Bronchial epithelial cell (primary cell): ENCODE measurements around the gene CNTRL. TPM values are rescaled to one million over a fixed set of nuclear protein-coding genes. Genes with fewer than 3 reads are reported as not detected.

Experiments
- DNase-seq: peaks from one replicate; pipeline ENCODE4 v3.0.0-alpha.2; 2010; ENCODE audit warnings: low read depth
- FAIRE-seq: peaks from 2 replicates; lab custom pipeline; 2011; peaks lifted over from hg19 to GRCh38; lab: Jason Lieb, UNC
- H3K27me3 ChIP-seq: 2 replicates; pipeline ENCODE4 v1.5.1; 2011; ENCODE audit warnings: low read length; ENCODE audit not compliant: control insufficient read depth, insufficient read depth
- H3K36me3 ChIP-seq: 2 replicates; pipeline ENCODE4 v1.5.1; 2011; ENCODE audit warnings: low read length; ENCODE audit not compliant: control insufficient read depth, insufficient read depth
- H3K4me3 ChIP-seq: 2 replicates; pipeline ENCODE4 v1.5.1; 2011; ENCODE audit warnings: mild to moderate bottlenecking, low read depth, low read length, control low read depth
- CTCF ChIP-seq: IDR thresholded peaks from 2 replicates; pipeline ENCODE4 v1.5.1; 2011; ENCODE audit warnings: mild to moderate bottlenecking, moderate library complexity, low read length, control low read depth, inconsistent platforms; ENCODE audit not compliant: insufficient read depth, severe bottlenecking
- total RNA-seq: library from RNA; depleted of rRNA; stranded (reverse); fragments of >200 nt; gene quantifications from 2 replicates; pipeline ENCODE4 v1.2.1, GENCODE V29; 2014

Gene CNTRL
- total RNA-seq, 1 donor from 2014 or later = 5.0 TPM

GRCh38 chr9:121185178-121185745 lies 110.5 kb downstream of the CNTRL start:
- Histone ChIP-seq H3K4me3 (no peak overlapping the region), H3K36me3 (peaks cover 7% of the 10 kb centered on the region), H3K27me3 (no peaks in the 10 kb centered on the region)
- no peak for TF ChIP-seq CTCF
- DNase-seq (no peak), FAIRE-seq (no peak)

GRCh38 chr9:121185774-121186403 lies 111.1 kb downstream of the CNTRL start:
- DNase-seq = no peak
- Histone ChIP-seq H3K27me3 (no peaks in the 10 kb centered on the region), H3K4me3 (no peak overlapping the region), H3K36me3 (peaks cover 7% of the 10 kb centered on the region)
- no peak for FAIRE-seq
- TF ChIP-seq CTCF = no peak

GRCh38 chr9:121187636-121188305 lies 113.0 kb downstream of the CNTRL start:
- TF ChIP-seq CTCF = no peak
- peaks cover 3% of the 10 kb centered on the region for H3K36me3 ChIP-seq
- H3K4me3 ChIP-seq = no peak overlapping the region
- H3K27me3 ChIP-seq = no peaks in the 10 kb centered on the region
- FAIRE-seq (no peak), DNase-seq (no peak)

- Histone ChIP-seq H3K36me3 (peaks cover 3% of the 10 kb centered on the region), H3K27me3 (no peaks in the 10 kb centered on the region), H3K4me3 (no peak overlapping the region)
- no peak for FAIRE-seq
- TF ChIP-seq CTCF = no peak
- DNase-seq = no peak
These were observed 114.3 kb downstream of the CNTRL start for GRCh38 chr9:121189006-121189405.

GRCh38 chr9:121189660-121190059 lies 114.9 kb downstream of the CNTRL start:
- TF ChIP-seq CTCF = no peak
- H3K36me3 ChIP-seq = peaks cover 3% of the 10 kb centered on the region
- no peak overlapping the region for H3K4me3 ChIP-seq
- FAIRE-seq (no peak), DNase-seq (no peak)
- no peaks in the 10 kb centered on the region for H3K27me3 ChIP-seq
